H9 (cell line): Measurements from ENCODE around the gene ITGBL1. TPM values are rescaled to one million over a fixed set of nuclear protein-coding genes. Genes with fewer than 3 reads are reported as not detected.

Source experiments
- DNase-seq: peaks from one replicate; pipeline ENCODE4 v3.0.0-alpha.2; 2017
- H2AFZ ChIP-seq: one replicate; pipeline ENCODE4 v1.6.1; 2013; ENCODE audit warnings: mild to moderate bottlenecking, low read length, control low read depth, moderate library complexity
- H2AK5ac ChIP-seq: 2 replicates; pipeline ENCODE4 v1.6.1; 2013; ENCODE audit warnings: low read length, control low read depth, mixed read lengths; ENCODE audit not compliant: insufficient read length
- H2BK120ac ChIP-seq: one replicate; pipeline ENCODE4 v1.6.1; 2013; ENCODE audit warnings: low read depth, mild to moderate bottlenecking, low read length, control low read depth, inconsistent platforms; ENCODE audit not compliant: poor library complexity, severe bottlenecking
- H2BK12ac ChIP-seq: 2 replicates; pipeline ENCODE4 v1.6.1; 2013; ENCODE audit warnings: low read length, control low read depth, mixed read lengths, low read depth; ENCODE audit not compliant: insufficient read length
- H2BK15ac ChIP-seq: 2 replicates; pipeline ENCODE4 v1.6.1; 2013; ENCODE audit warnings: low read depth, low read length, control low read depth
- H2BK20ac ChIP-seq: one replicate; pipeline ENCODE4 v1.6.1; 2013; ENCODE audit warnings: low read depth, mild to moderate bottlenecking, low read length, control low read depth, inconsistent platforms; ENCODE audit not compliant: poor library complexity, severe bottlenecking
- H2BK5ac ChIP-seq: 2 replicates; pipeline ENCODE4 v1.6.1; 2013; ENCODE audit warnings: low read length, control low read depth, mixed read lengths; ENCODE audit not compliant: insufficient read length
- H3K14ac ChIP-seq: 2 replicates; pipeline ENCODE4 v1.6.1; 2013; ENCODE audit warnings: low read length, control low read depth; ENCODE audit not compliant: insufficient read depth
- H3K18ac ChIP-seq: 2 replicates; pipeline ENCODE4 v1.6.1; 2013; ENCODE audit warnings: low read depth, mild to moderate bottlenecking, mixed read lengths, low read length, control low read depth; ENCODE audit not compliant: insufficient read length
- H3K23ac ChIP-seq: 2 replicates; pipeline ENCODE4 v1.6.1; 2013; ENCODE audit warnings: low read length, control low read depth, mixed read lengths, low read depth; ENCODE audit not compliant: insufficient read length
- H3K23me2 ChIP-seq: 2 replicates; pipeline ENCODE4 v1.6.1; 2013; ENCODE audit warnings: low read depth, mild to moderate bottlenecking, mixed read lengths, low read length, control low read depth; ENCODE audit not compliant: insufficient read length, poor library complexity, severe bottlenecking
- H3K27ac ChIP-seq: 2 replicates; pipeline ENCODE4 v1.5.1; 2013; ENCODE audit warnings: low read length, control low read depth, mixed read lengths, low read depth; ENCODE audit not compliant: insufficient read length
- H3K27me3 ChIP-seq: 2 replicates; pipeline ENCODE4 v1.6.1; 2013; ENCODE audit warnings: low read length, control low read depth, inconsistent platforms; ENCODE audit not compliant: insufficient read depth
- H3K4ac ChIP-seq: 2 replicates; pipeline ENCODE4 v1.6.1; 2013; ENCODE audit warnings: low read depth, mild to moderate bottlenecking, control low read depth, inconsistent platforms, low read length, moderate library complexity
- H3K4me1 ChIP-seq: 2 replicates; pipeline ENCODE4 v1.6.1; 2013; ENCODE audit warnings: low read length, control low read depth, inconsistent platforms; ENCODE audit not compliant: insufficient read depth
- H3K4me2 ChIP-seq: 2 replicates; pipeline ENCODE4 v1.6.1; 2013; ENCODE audit warnings: low read length, control low read depth, mixed read lengths; ENCODE audit not compliant: insufficient read length, insufficient read depth
- H3K56ac ChIP-seq: 2 replicates; pipeline ENCODE4 v1.6.1; 2013; ENCODE audit warnings: low read depth, mild to moderate bottlenecking, mixed read lengths, low read length, control low read depth; ENCODE audit not compliant: insufficient read length
- H3K79me1 ChIP-seq: 2 replicates; pipeline ENCODE4 v1.6.1; 2013; ENCODE audit warnings: low read depth, mild to moderate bottlenecking, moderate library complexity, low read length, control low read depth, inconsistent platforms; ENCODE audit not compliant: insufficient read depth, poor library complexity, severe bottlenecking
- H3K79me2 ChIP-seq: 2 replicates; pipeline ENCODE4 v1.6.1; 2013; ENCODE audit warnings: low read length, control low read depth, inconsistent platforms; ENCODE audit not compliant: insufficient read depth
- H3K9ac ChIP-seq: 2 replicates; pipeline ENCODE4 v1.6.1; 2013; ENCODE audit warnings: low read length, control low read depth, mixed read lengths; ENCODE audit not compliant: insufficient read length; ENCODE audit errors: extremely low read depth
- H3K9me3 ChIP-seq: one replicate; pipeline ENCODE4 v1.6.1; 2013; ENCODE audit warnings: low read depth, low read length, inconsistent platforms; ENCODE audit not compliant: control insufficient read depth
- H3T11ph ChIP-seq: one replicate; pipeline ENCODE4 v1.6.1; 2013; ENCODE audit warnings: mild to moderate bottlenecking, low read length, control low read depth, inconsistent platforms
- H4K20me1 ChIP-seq: one replicate; pipeline ENCODE4 v1.6.1; 2013; ENCODE audit not compliant: control insufficient read depth, insufficient read length, insufficient read depth
- H4K5ac ChIP-seq: 2 replicates; pipeline ENCODE4 v1.6.1; 2013; ENCODE audit warnings: low read depth, mild to moderate bottlenecking, mixed read lengths, low read length, control low read depth; ENCODE audit not compliant: insufficient read length
- H4K8ac ChIP-seq: replicated peaks from 2 replicates; pipeline ENCODE4 v1.6.1; 2013; ENCODE audit warnings: low read length, control low read depth, mixed read lengths, low read depth; ENCODE audit not compliant: insufficient read length
- H4K91ac ChIP-seq: 2 replicates; pipeline ENCODE4 v1.6.1; 2013; ENCODE audit warnings: low read depth, mild to moderate bottlenecking, moderate library complexity, mixed read lengths, low read length, control low read depth; ENCODE audit not compliant: insufficient read length
- H3K27ac Mint-ChIP-seq, 3 experiments: 2 replicates in 2 of 3; 3 replicates in 1 of 3; pipeline ENCODE4 v1.8.0; 2020 to 2021; ENCODE audit warnings: mixed read lengths in 3 of 3, mild to moderate bottlenecking in 1 of 3, moderate library complexity in 1 of 3
- H3K27me3 Mint-ChIP-seq: 2 replicates; pipeline ENCODE4 v1.8.0; 2021; ENCODE audit warnings: low read depth, mild to moderate bottlenecking, moderate library complexity, mixed read lengths
- H3K36me3 Mint-ChIP-seq, 3 experiments: 2 replicates in 2 of 3; 3 replicates in 1 of 3; pipeline ENCODE4 v1.8.0; 2020 to 2021; ENCODE audit warnings: low read depth in 3 of 3, mixed read lengths in 3 of 3; ENCODE audit not compliant: insufficient read depth in 1 of 3
- H3K4me1 Mint-ChIP-seq, 2 experiments: 2 replicates each; pipeline ENCODE4 v1.8.0; 2020; ENCODE audit warnings: mixed read lengths in 2 of 2
- H3K4me3 Mint-ChIP-seq, 2 experiments: 2 replicates in 1 of 2; 3 replicates in 1 of 2; pipeline ENCODE4 v1.8.0; 2020 to 2021; ENCODE audit warnings: mild to moderate bottlenecking in 2 of 2, mixed read lengths in 2 of 2, moderate library complexity in 1 of 2
- H3K9me3 Mint-ChIP-seq, 2 experiments: 2 replicates in 1 of 2; 3 replicates in 1 of 2; pipeline ENCODE4 v1.8.0; 2020; ENCODE audit warnings: mild to moderate bottlenecking in 2 of 2, mixed read lengths in 2 of 2, moderate library complexity in 1 of 2
- CTCF ChIP-seq: fragments of 200-600 bp; sonication (generic); conservative IDR thresholded peaks from 3 replicates; pipeline ENCODE4 v1.8.0; 2021; ENCODE audit warnings: antibody characterized with exemption, mild to moderate bottlenecking
- WGBS: extraction: QIAGEN DNeasy Blood & Tissue Kit; methylation state at CpG from one replicate; pipeline ENCODE4 v1.1.7; 2013; ENCODE audit warnings: missing lambda C conversion rate, low lambda C conversion rate, mixed read lengths; ENCODE audit not compliant: insufficient read length; ENCODE audit errors: extremely low coverage; 5-methylcytosine and 5-hydroxymethylcytosine counted together
- total RNA-seq: library from RNA; stranded (reverse); gene quantifications from 2 replicates; pipeline ENCODE4 v1.2.1, GENCODE V29; 2021

The ITGBL1 gene
- total RNA-seq, 1 experiment from 2014 or later = not detected

GRCh38 chr13:101450749-101451130 lies 1.7 kb upstream of the ITGBL1 start:
- Mint-ChIP-seq H3K27ac (peak overlapping the region in 1 of 3 experiments; percentile 10; a peak in 1 of 7 replicates), H3K4me1 (peaks cover 15 to 16% of the 10 kb centered on the region in 2 experiments), H3K36me3 (no peaks in the 10 kb centered on the region), H3K27me3 (no peaks in the 10 kb centered on the region; the same call in 1 of the 2 replicates), H3K4me3 (no peak overlapping the region), H3K9me3 (no peaks in the 10 kb centered on the region)
- Histone ChIP-seq H3K14ac (no peak overlapping the region), H3K9ac (no peak overlapping the region), H2BK20ac (no peak overlapping the region), H4K5ac (no peak overlapping the region), H3T11ph (no peak overlapping the region), H3K4ac (no peak overlapping the region), H2BK120ac (no peak overlapping the region), H4K91ac (no peak overlapping the region), H3K27ac (no peak overlapping the region), H3K79me2 (no peaks in the 10 kb centered on the region), H3K79me1 (no peaks in the 10 kb centered on the region), H3K4me2 (no peak overlapping the region), H4K8ac (no peak overlapping the region), H2AFZ (no peak overlapping the region), H3K18ac (no peak overlapping the region), H3K27me3 (no peaks in the 10 kb centered on the region), H2AK5ac (no peak overlapping the region), H3K9me3 (no peaks in the 10 kb centered on the region), H2BK5ac (no peak overlapping the region), H2BK15ac (no peak overlapping the region), H3K23ac (no peak overlapping the region), H3K4me1 (peaks cover 2% of the 10 kb centered on the region; the same call in 1 of the 2 replicates), H3K56ac (no peak overlapping the region), H3K23me2 (no peaks in the 10 kb centered on the region), H4K20me1 (no peaks in the 10 kb centered on the region), H2BK12ac (no peak overlapping the region)
- no peak for DNase-seq
- no CpG with 5 or more reads among the region's 2 CpGs for WGBS
- no peak for TF ChIP-seq CTCF
